Astrocyte (in vitro differentiated cells and primary cell): ENCODE measurements around the gene CNOT6L. TPM values are rescaled to one million over a fixed set of nuclear protein-coding genes. Genes with fewer than 3 reads are reported as not detected.

ENCODE experiments used
- DNase-seq: peaks from one replicate; pipeline ENCODE4 v3.0.0-alpha.2; 2010; ENCODE audit warnings: low read depth
- FAIRE-seq: peaks from 2 replicates; lab custom pipeline; 2011; peaks lifted over from hg19 to GRCh38; lab: Jason Lieb, UNC
- H2AFZ ChIP-seq: 2 replicates; pipeline ENCODE4 v1.6.0; 2012; ENCODE audit warnings: low read depth, low read length, inconsistent platforms
- H3K27ac ChIP-seq: 2 replicates; pipeline ENCODE4 v1.5.1; 2011; ENCODE audit warnings: low read depth, low read length, inconsistent platforms
- H3K27me3 ChIP-seq: 2 replicates; pipeline ENCODE4 v1.6.0; 2011; ENCODE audit warnings: low read length, inconsistent platforms; ENCODE audit not compliant: insufficient read depth
- H3K36me3 ChIP-seq: 2 replicates; pipeline ENCODE4 v1.5.1; 2011; ENCODE audit warnings: low read length, inconsistent platforms; ENCODE audit not compliant: insufficient read depth
- H3K4me1 ChIP-seq: 2 replicates; pipeline ENCODE4 v1.5.1; 2011; ENCODE audit warnings: low read length, inconsistent platforms; ENCODE audit not compliant: insufficient read depth
- H3K4me2 ChIP-seq: 2 replicates; pipeline ENCODE4 v1.6.0; 2012; ENCODE audit warnings: low read length, inconsistent platforms
- H3K4me3 ChIP-seq: 2 replicates; pipeline ENCODE4 v1.5.1; 2011; ENCODE audit warnings: low read depth, mild to moderate bottlenecking, low read length, inconsistent platforms; ENCODE audit not compliant: insufficient read depth
- H3K79me2 ChIP-seq: 2 replicates; pipeline ENCODE4 v1.6.0; 2012; ENCODE audit warnings: mild to moderate bottlenecking, low read length, inconsistent platforms; ENCODE audit not compliant: insufficient read depth
- H3K9ac ChIP-seq: 2 replicates; pipeline ENCODE4 v1.6.0; 2012; ENCODE audit warnings: mild to moderate bottlenecking, low read length, inconsistent platforms
- H3K9me3 ChIP-seq: 2 replicates; pipeline ENCODE4 v1.5.1; 2012; ENCODE audit warnings: low read depth, mild to moderate bottlenecking, low read length, inconsistent platforms; ENCODE audit not compliant: insufficient read depth
- H4K20me1 ChIP-seq: 2 replicates; pipeline ENCODE4 v1.6.0; 2012; ENCODE audit warnings: low read length, inconsistent platforms; ENCODE audit not compliant: insufficient read depth
- H3K27ac Mint-ChIP-seq: one replicate; pipeline ENCODE4 v1.8.0; 2021; ENCODE audit warnings: mild to moderate bottlenecking, mixed read lengths; ENCODE audit not compliant: unreplicated experiment
- H3K27me3 Mint-ChIP-seq: one replicate; pipeline ENCODE4 v1.8.0; 2021; ENCODE audit warnings: low read depth, mixed read lengths; ENCODE audit not compliant: unreplicated experiment
- H3K36me3 Mint-ChIP-seq: one replicate; pipeline ENCODE4 v1.8.0; 2021; ENCODE audit warnings: low read depth, mixed read lengths; ENCODE audit not compliant: unreplicated experiment
- H3K4me1 Mint-ChIP-seq: one replicate; pipeline ENCODE4 v1.8.0; 2021; ENCODE audit warnings: low read depth, mixed read lengths; ENCODE audit not compliant: unreplicated experiment
- H3K4me3 Mint-ChIP-seq: one replicate; pipeline ENCODE4 v1.8.0; 2021; ENCODE audit warnings: mild to moderate bottlenecking, moderate library complexity, mixed read lengths; ENCODE audit not compliant: unreplicated experiment
- H3K9me3 Mint-ChIP-seq: one replicate; pipeline ENCODE4 v1.8.0; 2021; ENCODE audit warnings: mild to moderate bottlenecking, mixed read lengths; ENCODE audit not compliant: unreplicated experiment
- CTCF ChIP-seq: IDR thresholded peaks from 2 replicates; pipeline ENCODE4 v1.5.1; 2011; ENCODE audit warnings: low read depth, mild to moderate bottlenecking, inconsistent platforms, low read length, moderate library complexity; ENCODE audit not compliant: insufficient read depth
- EZH2 ChIP-seq: IDR thresholded peaks from 2 replicates; pipeline ENCODE4 v1.6.1; 2012; ENCODE audit warnings: mild to moderate bottlenecking, low read length, inconsistent platforms; ENCODE audit not compliant: insufficient read depth
- total RNA-seq: library from RNA; stranded (reverse); gene quantifications from 2 replicates; pipeline ENCODE4 v1.2.1, GENCODE V29; 2021

The CNOT6L gene
- total RNA-seq, 1 donor from 2014 or later = 34.0 TPM

DNA sequence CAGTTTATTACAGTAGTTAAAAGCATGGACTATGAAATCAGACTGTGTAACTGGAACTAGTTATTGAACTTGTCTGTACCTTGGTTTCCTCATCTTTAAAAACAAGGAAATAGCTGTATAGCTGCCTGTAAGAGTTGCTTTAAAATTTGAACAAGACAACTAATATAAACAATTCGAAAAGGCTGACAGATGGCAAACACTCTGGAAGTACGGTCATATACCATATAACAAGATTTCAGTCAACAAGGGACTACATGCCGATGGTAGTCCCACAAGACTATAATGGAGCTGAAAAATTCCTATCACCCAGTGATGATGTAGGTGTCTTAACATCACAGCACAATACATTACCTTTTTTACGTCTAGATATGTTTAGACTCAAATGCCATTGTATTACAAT, 78.7 kb downstream of the CNOT6L start:
- Histone ChIP-seq H3K4me1 (no peaks in the 10 kb centered on the region), H3K36me3 (no peaks in the 10 kb centered on the region), H3K9ac (no peak overlapping the region), H3K9me3 (no peaks in the 10 kb centered on the region), H4K20me1 (no peaks in the 10 kb centered on the region), H3K27me3 (no peaks in the 10 kb centered on the region), H3K4me2 (no peak overlapping the region), H3K4me3 (no peak overlapping the region), H3K79me2 (no peaks in the 10 kb centered on the region), H3K27ac (no peak overlapping the region), H2AFZ (no peak overlapping the region)
- DNase-seq (no peak), FAIRE-seq (no peak)
- no peaks in the 10 kb centered on the region for H3K27me3 Mint-ChIP-seq
- peaks cover 9% of the 10 kb centered on the region for H3K4me1 Mint-ChIP-seq
- no peaks in the 10 kb centered on the region for H3K36me3 Mint-ChIP-seq
- TF ChIP-seq EZH2 (no peak), CTCF (no peak)
- no peak overlapping the region for H3K27ac Mint-ChIP-seq
- no peak overlapping the region for H3K4me3 Mint-ChIP-seq
- no peaks in the 10 kb centered on the region for H3K9me3 Mint-ChIP-seq

DNA sequence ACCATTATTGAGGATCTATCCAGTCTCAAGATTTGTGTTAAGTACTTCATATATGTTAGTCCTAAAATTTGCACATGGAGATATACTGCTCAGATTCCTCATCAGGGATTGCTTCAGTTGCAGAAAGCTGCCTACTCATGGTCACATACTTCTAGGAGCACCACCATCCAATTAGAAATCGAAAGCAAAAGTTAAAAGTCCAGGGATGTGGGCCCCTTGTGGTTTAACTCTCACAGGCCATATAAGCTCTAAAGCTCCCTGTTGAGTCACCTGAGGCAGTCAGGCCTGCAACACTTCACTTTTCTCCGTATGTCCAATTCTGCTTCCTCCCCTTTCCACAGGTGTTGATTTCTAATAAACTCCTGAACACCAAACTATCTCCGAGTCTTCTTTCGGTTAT, 84.2 kb downstream of the CNOT6L start:
- no peaks in the 10 kb centered on the region for H3K36me3 ChIP-seq
- DNase-seq (peak; percentile 50), FAIRE-seq (no peak)
- H3K4me1 ChIP-seq = no peaks in the 10 kb centered on the region
- H3K9me3 ChIP-seq = no peaks in the 10 kb centered on the region
- H3K4me3 ChIP-seq = no peak overlapping the region
- H3K27me3 ChIP-seq = no peaks in the 10 kb centered on the region
- H2AFZ ChIP-seq = no peak overlapping the region
- no peak overlapping the region for H3K27ac ChIP-seq
- Mint-ChIP-seq H3K9me3 (no peaks in the 10 kb centered on the region), H3K27me3 (no peaks in the 10 kb centered on the region), H3K4me1 (peaks cover 21% of the 10 kb centered on the region), H3K27ac (peak overlapping the region; percentile 64), H3K36me3 (no peaks in the 10 kb centered on the region), H3K4me3 (peak overlapping the region; percentile 62)
- no peak overlapping the region for H3K4me2 ChIP-seq
- no peaks in the 10 kb centered on the region for H3K79me2 ChIP-seq
- TF ChIP-seq CTCF = no peak
- TF ChIP-seq EZH2 = no peak
- H3K9ac ChIP-seq = no peak overlapping the region
- no peaks in the 10 kb centered on the region for H4K20me1 ChIP-seq

- H3K79me2 ChIP-seq = no peaks in the 10 kb centered on the region
- H3K36me3 Mint-ChIP-seq = no peaks in the 10 kb centered on the region
- no peaks in the 10 kb centered on the region for H3K9me3 Mint-ChIP-seq
- TF ChIP-seq EZH2 = no peak
- no peak for TF ChIP-seq CTCF
- H3K27ac ChIP-seq = no peak overlapping the region
- H3K36me3 ChIP-seq = peaks cover 5% of the 10 kb centered on the region
- H3K4me3 Mint-ChIP-seq = no peak overlapping the region
- no peak overlapping the region for H3K27ac Mint-ChIP-seq
- no peak overlapping the region for H3K4me3 ChIP-seq
- no peaks in the 10 kb centered on the region for H4K20me1 ChIP-seq
- H3K4me1 Mint-ChIP-seq = peaks cover 19% of the 10 kb centered on the region
- H3K9me3 ChIP-seq = no peaks in the 10 kb centered on the region
- H3K27me3 ChIP-seq = no peaks in the 10 kb centered on the region
- FAIRE-seq = no peak
- H3K4me2 ChIP-seq = no peak overlapping the region
- H3K27me3 Mint-ChIP-seq = no peaks in the 10 kb centered on the region
- no peak overlapping the region for H3K9ac ChIP-seq
- H3K4me1 ChIP-seq = no peaks in the 10 kb centered on the region
- no peak for DNase-seq
- H2AFZ ChIP-seq = no peak overlapping the region
Measured at GRCh38 chr4:77731656-77732055, 87.5 kb downstream of the CNOT6L start.
